MCF 10A (cell line): ENCODE measurements around the gene INTS1. TPM values are rescaled to one million over a fixed set of nuclear protein-coding genes. Genes with fewer than 3 reads are reported as not detected.

ENCODE experiments used
- BruUV-seq: library from RNA; stranded (reverse); fragments of 400-500 nt; replicated peaks from 2 replicates; lab custom pipeline; 2021; lab: Mats Ljungman, UMichigan
- CTCF ChIA-PET: fragments of 300-600 bp; sonication (Branson Sonifier 250); formaldehyde crosslinking; extraction: SDS; loops from one replicate; lab custom pipeline; 2021; ENCODE audit warnings: antibody characterized with exemption, inconsistent platforms; lab: Yijun Ruan, JAX
- POLR2A ChIA-PET: fragments of 300-600, 350-650 bp; sonication (Branson Sonifier 250); formaldehyde crosslinking; extraction: SDS; loops from one replicate; lab custom pipeline; 2020; ENCODE audit warnings: antibody characterized with exemption, inconsistent platforms; lab: Yijun Ruan, JAX
- DNase-seq: peaks from one replicate; pipeline ENCODE4 v3.0.0-alpha.2; 2018; ENCODE audit not compliant: unreplicated experiment
- H3K27ac Mint-ChIP-seq: one replicate; pipeline ENCODE4 v1.8.0; 2022; ENCODE audit warnings: mild to moderate bottlenecking, low read depth, mixed read lengths; ENCODE audit not compliant: unreplicated experiment
- H3K27me3 Mint-ChIP-seq: one replicate; pipeline ENCODE4 v1.8.0; 2022; ENCODE audit warnings: mixed read lengths; ENCODE audit not compliant: insufficient read depth, unreplicated experiment
- H3K36me3 Mint-ChIP-seq: one replicate; pipeline ENCODE4 v1.8.0; 2022; ENCODE audit warnings: mild to moderate bottlenecking, moderate library complexity, mixed read lengths; ENCODE audit not compliant: insufficient read depth, unreplicated experiment
- H3K4me1 Mint-ChIP-seq: one replicate; pipeline ENCODE4 v1.8.0; 2022; ENCODE audit warnings: mixed read lengths; ENCODE audit not compliant: insufficient read depth, unreplicated experiment
- H3K4me3 Mint-ChIP-seq: one replicate; pipeline ENCODE4 v1.8.0; 2022; ENCODE audit warnings: mild to moderate bottlenecking, moderate library complexity, mixed read lengths; ENCODE audit not compliant: unreplicated experiment
- H3K9me3 Mint-ChIP-seq: one replicate; pipeline ENCODE4 v1.8.0; 2022; ENCODE audit warnings: mixed read lengths; ENCODE audit not compliant: unreplicated experiment
- intact Hi-C: fragments of 100-400 bp; cut with micrococcal nuclease; formaldehyde crosslinking; loops from 2 replicates; pipeline ENCODE4 v1.14.1; 2022
- total RNA-seq: library from RNA; stranded (reverse); gene quantifications from 2 replicates; pipeline ENCODE4 v1.2.3, GENCODE V29; 2022
- TF ChIP-seq, protein P1 (sequence below): fragments of 200-600 bp; IDR thresholded peaks from one replicate; pipeline ENCODE4 v1.8.0; 2022; ENCODE audit warnings: antibody characterized with exemption, mild to moderate bottlenecking; ENCODE audit not compliant: unreplicated experiment

The INTS1 gene
- total RNA-seq, 1 experiment from 2014 or later = 86.3 TPM

DNA sequence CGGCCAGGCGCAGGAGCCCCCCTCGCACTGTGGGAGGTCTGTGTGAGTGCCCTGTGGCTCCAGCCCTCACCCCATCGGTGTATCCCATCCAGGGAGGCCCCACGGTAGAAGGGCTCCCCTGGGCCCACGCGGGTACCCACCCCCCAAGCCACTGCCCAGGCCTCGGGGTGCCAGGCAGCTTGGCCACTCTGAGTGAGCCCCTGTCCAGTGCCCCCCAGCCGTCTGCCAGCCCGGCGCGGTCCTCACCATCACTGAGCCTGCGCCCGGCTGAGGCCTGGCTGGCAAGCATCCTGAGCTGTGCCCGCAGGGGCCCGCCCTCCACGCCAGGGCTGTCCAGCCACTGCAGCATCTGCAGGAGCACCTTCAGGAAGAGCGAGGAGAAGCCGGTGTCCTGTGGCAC lies 25.7 kb downstream of the INTS1 start:
- intact Hi-C loops = no loop called here
- Mint-ChIP-seq H3K4me3 (no peak overlapping the region), H3K9me3 (no peaks in the 10 kb centered on the region), H3K27ac (no peak overlapping the region), H3K4me1 (no peaks in the 10 kb centered on the region), H3K27me3 (no peaks in the 10 kb centered on the region), H3K36me3 (peaks cover 24% of the 10 kb centered on the region)
- TF ChIP-seq, protein P1, sequence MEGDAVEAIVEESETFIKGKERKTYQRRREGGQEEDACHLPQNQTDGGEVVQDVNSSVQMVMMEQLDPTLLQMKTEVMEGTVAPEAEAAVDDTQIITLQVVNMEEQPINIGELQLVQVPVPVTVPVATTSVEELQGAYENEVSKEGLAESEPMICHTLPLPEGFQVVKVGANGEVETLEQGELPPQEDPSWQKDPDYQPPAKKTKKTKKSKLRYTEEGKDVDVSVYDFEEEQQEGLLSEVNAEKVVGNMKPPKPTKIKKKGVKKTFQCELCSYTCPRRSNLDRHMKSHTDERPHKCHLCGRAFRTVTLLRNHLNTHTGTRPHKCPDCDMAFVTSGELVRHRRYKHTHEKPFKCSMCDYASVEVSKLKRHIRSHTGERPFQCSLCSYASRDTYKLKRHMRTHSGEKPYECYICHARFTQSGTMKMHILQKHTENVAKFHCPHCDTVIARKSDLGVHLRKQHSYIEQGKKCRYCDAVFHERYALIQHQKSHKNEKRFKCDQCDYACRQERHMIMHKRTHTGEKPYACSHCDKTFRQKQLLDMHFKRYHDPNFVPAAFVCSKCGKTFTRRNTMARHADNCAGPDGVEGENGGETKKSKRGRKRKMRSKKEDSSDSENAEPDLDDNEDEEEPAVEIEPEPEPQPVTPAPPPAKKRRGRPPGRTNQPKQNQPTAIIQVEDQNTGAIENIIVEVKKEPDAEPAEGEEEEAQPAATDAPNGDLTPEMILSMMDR = no peak
- DNase-seq = no peak
- ChIA-PET CTCF (no interaction called here), POLR2A (interaction anchor here (1.0 kb wide), 1 partner anchor 9 kb away, joined by 3 read pairs; no protein-coding TSS in a partner anchor)
- BruUV-seq = no TSS peak

DNA sequence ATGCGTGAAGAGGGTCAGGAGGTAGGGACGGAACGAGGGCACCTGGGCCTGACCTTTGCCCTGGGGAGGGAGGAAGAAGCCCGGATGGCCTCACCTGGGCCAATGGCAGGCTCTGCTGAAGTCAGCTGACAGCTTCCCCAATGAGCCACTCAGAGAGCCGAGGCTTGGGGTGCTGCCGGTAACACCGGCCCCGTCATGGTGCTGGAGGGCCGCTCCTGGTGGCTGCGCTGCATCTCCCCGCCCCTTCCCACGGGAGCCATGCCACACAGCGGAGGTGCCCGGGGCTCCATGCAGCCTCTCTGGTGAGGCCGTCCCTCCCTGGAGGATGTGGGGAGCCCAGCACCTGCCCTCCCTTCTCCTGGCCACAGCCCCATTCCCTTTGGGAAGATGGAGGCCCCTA lies 27.3 kb downstream of the INTS1 start:
- intact Hi-C loops = no loop called here
- Mint-ChIP-seq H3K9me3 (no peaks in the 10 kb centered on the region), H3K4me1 (no peaks in the 10 kb centered on the region), H3K27ac (no peak overlapping the region), H3K36me3 (peaks cover 27% of the 10 kb centered on the region), H3K27me3 (no peaks in the 10 kb centered on the region), H3K4me3 (no peak overlapping the region)
- TF ChIP-seq, protein P1 = no peak
- BruUV-seq = no TSS peak
- ChIA-PET CTCF (interaction anchor here (0.6 kb wide), 1 partner anchor 54 kb away, joined by 3 read pairs; no protein-coding TSS in a partner anchor), POLR2A (no interaction called here)
- DNase-seq = no peak

DNA sequence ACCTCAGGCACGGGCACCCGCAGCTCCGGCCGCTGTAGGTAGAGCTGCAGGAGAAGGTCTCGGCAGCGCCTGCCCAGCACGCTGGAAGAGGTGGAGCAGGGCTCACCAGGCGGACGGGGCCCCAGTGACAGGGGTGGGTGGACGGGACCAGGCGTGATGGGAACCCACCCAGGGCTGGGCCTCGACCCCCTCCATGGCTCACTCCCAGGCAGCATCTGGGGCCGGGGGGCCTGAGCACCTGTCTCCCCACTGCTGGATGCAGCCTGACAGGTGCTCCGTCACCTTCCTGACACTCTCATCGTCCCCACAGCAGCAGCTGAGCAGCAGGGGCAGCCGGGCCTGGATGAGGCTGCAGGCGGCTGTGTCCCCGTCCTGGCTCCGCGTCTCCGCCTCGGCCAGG lies 28.2 kb downstream of the INTS1 start:
- no peaks in the 10 kb centered on the region for H3K4me1 Mint-ChIP-seq
- TF ChIP-seq, protein P1 = no peak
- intact Hi-C loops = no loop called here
- peaks cover 23% of the 10 kb centered on the region for H3K36me3 Mint-ChIP-seq
- no peak for DNase-seq
- BruUV-seq = no TSS peak
- ChIA-PET CTCF (interaction anchor here (0.6 kb wide), 1 partner anchor 55 kb away, joined by 3 read pairs; no protein-coding TSS in a partner anchor), POLR2A (interaction anchor here (0.7 kb wide), 1 partner anchor 39 kb away, joined by 3 read pairs; no protein-coding TSS in a partner anchor)
- H3K9me3 Mint-ChIP-seq = no peaks in the 10 kb centered on the region
- H3K4me3 Mint-ChIP-seq = no peak overlapping the region
- H3K27me3 Mint-ChIP-seq = no peaks in the 10 kb centered on the region
- H3K27ac Mint-ChIP-seq = no peak overlapping the region

DNA sequence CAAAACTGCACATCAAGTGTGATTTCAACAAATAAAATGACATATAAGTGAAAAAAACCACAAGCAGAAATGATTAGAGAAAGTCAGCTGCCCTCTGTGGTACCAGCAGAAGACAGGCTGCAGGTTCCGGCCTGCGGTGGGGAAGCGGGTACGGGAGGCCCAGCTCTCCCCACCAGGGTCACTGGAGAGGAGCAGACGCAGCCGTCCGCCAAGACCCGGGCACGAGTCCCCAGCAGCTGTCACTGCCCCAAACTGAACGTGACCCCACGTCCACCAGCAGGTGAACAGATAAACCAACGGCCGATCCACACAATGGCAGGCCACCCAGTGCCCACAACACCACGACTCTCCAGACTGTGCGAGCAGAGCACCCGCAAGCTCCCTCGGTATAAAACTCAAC lies 28.8 kb downstream of the INTS1 start:
- no peak for DNase-seq
- Mint-ChIP-seq H3K4me1 (no peaks in the 10 kb centered on the region), H3K27ac (no peak overlapping the region), H3K36me3 (peaks cover 20% of the 10 kb centered on the region), H3K27me3 (no peaks in the 10 kb centered on the region), H3K4me3 (no peak overlapping the region), H3K9me3 (no peaks in the 10 kb centered on the region)
- TF ChIP-seq, protein P1 = no peak
- POLR2A ChIA-PET = no interaction called here
- CTCF ChIA-PET = interaction anchor here (0.5 to 2.2 kb wide), 5 partner anchors 14 to 601 kb away, joined by 3 to 11 read pairs (median 3); no protein-coding TSS in a partner anchor
- intact Hi-C loops = no loop called here
- no TSS peak for BruUV-seq
